HepG2 (cell line): ENCODE data around the gene PSKH1. TPM values are rescaled to one million over a fixed set of nuclear protein-coding genes. Genes with fewer than 3 reads are reported as not detected.

Experiments used
- EED ChIP-seq: sonication (generic); formaldehyde crosslinking; IDR thresholded peaks from 2 replicates; pipeline ENCODE4 v1.5.0; 2020; ENCODE audit warnings: mild to moderate bottlenecking, missing genetic modification reagents
- FIP1L1 ChIP-seq: fragments of 200-400 bp; formaldehyde crosslinking; IDR thresholded peaks from 2 replicates; pipeline ENCODE4 v1.6.1; 2018; ENCODE audit warnings: low read depth, mild to moderate bottlenecking, low read length, moderate library complexity, borderline replicate concordance; ENCODE audit not compliant: insufficient read depth
- FOXK2 ChIP-seq: fragments of 450-650 bp; IDR thresholded peaks from 2 replicates; pipeline ENCODE4 v1.6.1; 2016
- HMG20B ChIP-seq: conservative IDR thresholded peaks from 2 replicates; pipeline ENCODE4 v1.6.1; 2016; ENCODE audit warnings: missing genetic modification reagents, missing compliant biosample characterization
- IRF2 ChIP-seq: IDR thresholded peaks from 2 replicates; pipeline ENCODE4 v1.6.1; 2018; ENCODE audit warnings: missing genetic modification reagents, missing compliant biosample characterization
- MEIS1 ChIP-seq: sonication (generic); formaldehyde crosslinking; IDR thresholded peaks from 2 replicates; pipeline ENCODE4 v1.9.0; 2021; ENCODE audit warnings: mild to moderate bottlenecking, missing genetic modification reagents, moderate library complexity, borderline replicate concordance
- NR3C1 ChIP-seq: sonication (generic); formaldehyde crosslinking; IDR thresholded peaks from 2 replicates; pipeline ENCODE4 v1.4.0; 2020; ENCODE audit warnings: missing genetic modification reagents
- PLRG1 ChIP-seq: fragments of 450-650 bp; conservative IDR thresholded peaks from 2 replicates; pipeline ENCODE4 v1.6.1; 2016
- SALL2 ChIP-seq: sonication (generic); formaldehyde crosslinking; IDR thresholded peaks from 2 replicates; pipeline ENCODE4 v1.8.1; 2023; ENCODE audit warnings: mild to moderate bottlenecking, missing genetic modification reagents, inconsistent platforms
- SKI ChIP-seq: fragments of 450-650 bp; IDR thresholded peaks from one replicate; pipeline ENCODE4 v1.6.1; 2018; ENCODE audit warnings: mild to moderate bottlenecking; ENCODE audit not compliant: partially characterized antibody
- SMYD3 ChIP-seq: sonication (generic); formaldehyde crosslinking; IDR thresholded peaks from 2 replicates; pipeline ENCODE4 v1.8.1; 2023; ENCODE audit warnings: mild to moderate bottlenecking, missing genetic modification reagents
- SP4 ChIP-seq: sonication (generic); formaldehyde crosslinking; IDR thresholded peaks from 2 replicates; pipeline ENCODE4 v1.8.1; 2023; ENCODE audit warnings: mild to moderate bottlenecking, missing genetic modification reagents
- TAF1 ChIP-seq: sonication (generic); formaldehyde crosslinking; IDR thresholded peaks from 2 replicates; pipeline ENCODE4 v1.4.0; 2020; ENCODE audit warnings: missing genetic modification reagents
- TCF7L2 ChIP-seq: IDR thresholded peaks from 2 replicates; pipeline ENCODE4 v1.6.1; 2011; ENCODE audit warnings: mild to moderate bottlenecking, low read depth, low read length, moderate library complexity
- ZFAT ChIP-seq: sonication (generic); formaldehyde crosslinking; conservative IDR thresholded peaks from 2 replicates; pipeline ENCODE4 v1.8.1; 2023; ENCODE audit warnings: missing genetic modification reagents, inconsistent platforms
- ZNF207 ChIP-seq: fragments of 450-650 bp; IDR thresholded peaks from 2 replicates; pipeline ENCODE4 v1.6.1; 2016; ENCODE audit warnings: antibody characterized with exemption, borderline replicate concordance
- ZNF33A ChIP-seq: sonication (generic); formaldehyde crosslinking; IDR thresholded peaks from 2 replicates; pipeline ENCODE4 v1.5.1; 2020; ENCODE audit warnings: missing genetic modification reagents, mild to moderate bottlenecking, moderate library complexity, borderline replicate concordance
- ZNF563 ChIP-seq: sonication (generic); formaldehyde crosslinking; IDR thresholded peaks from 2 replicates; pipeline ENCODE4 v1.8.0; 2022; ENCODE audit warnings: mild to moderate bottlenecking, moderate library complexity, missing genetic modification reagents
- ZNF605 ChIP-seq: sonication (generic); formaldehyde crosslinking; IDR thresholded peaks from 2 replicates; pipeline ENCODE4 v1.8.0; 2022; ENCODE audit warnings: mild to moderate bottlenecking, missing genetic modification reagents
- ZNF619 ChIP-seq: sonication (generic); formaldehyde crosslinking; IDR thresholded peaks from 2 replicates; pipeline ENCODE4 v1.4.0; 2020; ENCODE audit warnings: mild to moderate bottlenecking, missing genetic modification reagents
- ZNF737 ChIP-seq: sonication (generic); formaldehyde crosslinking; IDR thresholded peaks from 2 replicates; pipeline ENCODE4 v1.5.0; 2020; ENCODE audit warnings: missing genetic modification reagents, mild to moderate bottlenecking, borderline replicate concordance
- polyA plus RNA-seq, 8 experiments: library from polyadenylated mRNA; depleted of rRNA in 3 of 8; stranded (reverse) in 7 of 8; unstranded in 1 of 8; fragments of >200 nt; fragmentation: Illumina TruSeq in 4 of 8; extraction: Trizol in 4 of 8; gene quantifications; 2 replicates each; pipeline versions ENCODE4 v1.2.1 to v1.2.3, GENCODE V29; 2011 to 2016; ENCODE audit warnings: low read depth in 4 of 8, missing spikeins in 1 of 8, mixed read lengths in 1 of 8; ENCODE audit not compliant: insufficient read depth in 1 of 8
- total RNA-seq, 5 experiments: library from RNA; depleted of rRNA; stranded (reverse); fragments of >200 nt; fragmentation: Illumina TruSeq; extraction: Trizol; gene quantifications; 2 replicates each; pipeline ENCODE4 v1.2.3, GENCODE V29; 2016; ENCODE audit warnings: low read depth in 1 of 5
- TF ChIP-seq, protein P1 (sequence below): sonication (generic); formaldehyde crosslinking; IDR thresholded peaks from 2 replicates; pipeline ENCODE4 v1.5.0; 2020; ENCODE audit warnings: mild to moderate bottlenecking, missing genetic modification reagents, borderline replicate concordance
- TF ChIP-seq, protein P2 (sequence below): sonication (generic); formaldehyde crosslinking; IDR thresholded peaks from 2 replicates; pipeline ENCODE4 v1.4.0; 2020; ENCODE audit warnings: missing genetic modification reagents
- TF ChIP-seq, protein P3 (sequence below): IDR thresholded peaks from 2 replicates; pipeline ENCODE4 v1.6.1; 2016; ENCODE audit warnings: low read depth, borderline replicate concordance
- TF ChIP-seq, protein P4 (sequence below): sonication (generic); formaldehyde crosslinking; IDR thresholded peaks from 2 replicates; pipeline ENCODE4 v1.4.0; 2020; ENCODE audit warnings: mild to moderate bottlenecking, missing genetic modification reagents

Gene PSKH1
- total and polyA plus RNA-seq, 2 of the 13 experiments (the other 11 are each of a cell fraction or from before 2014, with no cell fraction given) = 8.4 to 19.1 TPM

DNA sequence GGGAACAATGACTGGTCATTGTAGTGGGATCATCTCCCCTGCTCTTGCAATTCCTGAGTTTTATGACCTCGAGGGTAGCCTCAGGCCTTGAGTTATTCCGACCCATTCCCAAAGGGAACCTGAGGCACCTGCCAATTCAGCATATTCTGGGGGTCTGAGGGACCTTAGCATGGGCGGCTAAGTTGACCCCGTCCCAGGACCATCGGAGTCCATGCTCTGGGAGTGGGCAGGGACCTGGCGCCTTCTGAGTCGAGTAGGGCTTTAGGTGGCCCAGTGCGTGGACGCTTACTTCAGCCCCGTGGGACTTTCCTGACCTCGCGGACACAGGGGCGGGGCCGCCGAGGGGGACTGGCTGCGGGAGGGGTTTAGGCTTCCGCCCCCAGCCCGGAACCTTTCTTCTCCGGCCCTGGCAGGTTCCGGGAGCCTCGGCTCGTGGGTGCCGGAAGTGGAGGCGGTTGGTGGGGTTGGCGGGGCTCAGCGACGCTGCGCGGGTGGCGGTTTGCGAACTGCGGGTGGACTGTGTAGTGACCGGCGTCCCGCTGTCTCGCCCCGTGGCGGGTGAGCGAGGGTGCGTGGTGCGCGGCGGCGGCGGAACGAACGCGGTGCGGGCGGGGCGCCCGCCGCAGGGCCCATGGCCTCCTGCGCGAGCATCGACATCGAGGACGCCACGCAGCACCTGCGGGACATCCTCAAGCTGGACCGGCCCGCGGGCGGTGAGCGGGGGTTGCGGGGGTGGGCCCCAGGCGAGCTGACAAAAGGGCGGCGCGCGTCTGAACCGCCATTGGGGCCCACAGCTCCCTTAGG is 20.2 kb upstream of the PSKH1 start, which contains the start of gene EDC4 (continued):
- no peak for TF ChIP-seq PLRG1
- TF ChIP-seq ZNF619 (CRISPR knock-in tag) = peak; percentile 92; the same call in 1 of the 2 replicates
- TF ChIP-seq, protein P1, sequence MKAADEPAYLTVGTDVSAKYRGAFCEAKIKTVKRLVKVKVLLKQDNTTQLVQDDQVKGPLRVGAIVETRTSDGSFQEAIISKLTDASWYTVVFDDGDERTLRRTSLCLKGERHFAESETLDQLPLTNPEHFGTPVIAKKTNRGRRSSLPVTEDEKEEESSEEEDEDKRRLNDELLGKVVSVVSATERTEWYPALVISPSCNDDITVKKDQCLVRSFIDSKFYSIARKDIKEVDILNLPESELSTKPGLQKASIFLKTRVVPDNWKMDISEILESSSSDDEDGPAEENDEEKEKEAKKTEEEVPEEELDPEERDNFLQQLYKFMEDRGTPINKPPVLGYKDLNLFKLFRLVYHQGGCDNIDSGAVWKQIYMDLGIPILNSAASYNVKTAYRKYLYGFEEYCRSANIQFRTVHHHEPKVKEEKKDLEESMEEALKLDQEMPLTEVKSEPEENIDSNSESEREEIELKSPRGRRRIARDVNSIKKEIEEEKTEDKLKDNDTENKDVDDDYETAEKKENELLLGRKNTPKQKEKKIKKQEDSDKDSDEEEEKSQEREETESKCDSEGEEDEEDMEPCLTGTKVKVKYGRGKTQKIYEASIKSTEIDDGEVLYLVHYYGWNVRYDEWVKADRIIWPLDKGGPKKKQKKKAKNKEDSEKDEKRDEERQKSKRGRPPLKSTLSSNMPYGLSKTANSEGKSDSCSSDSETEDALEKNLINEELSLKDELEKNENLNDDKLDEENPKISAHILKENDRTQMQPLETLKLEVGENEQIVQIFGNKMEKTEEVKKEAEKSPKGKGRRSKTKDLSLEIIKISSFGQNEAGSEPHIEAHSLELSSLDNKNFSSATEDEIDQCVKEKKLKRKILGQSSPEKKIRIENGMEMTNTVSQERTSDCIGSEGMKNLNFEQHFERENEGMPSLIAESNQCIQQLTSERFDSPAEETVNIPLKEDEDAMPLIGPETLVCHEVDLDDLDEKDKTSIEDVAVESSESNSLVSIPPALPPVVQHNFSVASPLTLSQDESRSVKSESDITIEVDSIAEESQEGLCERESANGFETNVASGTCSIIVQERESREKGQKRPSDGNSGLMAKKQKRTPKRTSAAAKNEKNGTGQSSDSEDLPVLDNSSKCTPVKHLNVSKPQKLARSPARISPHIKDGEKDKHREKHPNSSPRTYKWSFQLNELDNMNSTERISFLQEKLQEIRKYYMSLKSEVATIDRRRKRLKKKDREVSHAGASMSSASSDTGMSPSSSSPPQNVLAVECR (CRISPR knock-in tag) = peak; percentile 99
- TF ChIP-seq, protein P2, sequence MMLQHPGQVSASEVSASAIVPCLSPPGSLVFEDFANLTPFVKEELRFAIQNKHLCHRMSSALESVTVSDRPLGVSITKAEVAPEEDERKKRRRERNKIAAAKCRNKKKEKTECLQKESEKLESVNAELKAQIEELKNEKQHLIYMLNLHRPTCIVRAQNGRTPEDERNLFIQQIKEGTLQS = peak; percentile 57; the same call in 1 of the 2 replicates
- TF ChIP-seq FOXK2 = no peak
- TF ChIP-seq IRF2 (CRISPR knock-in tag) = peak; percentile 95
- no peak for TF ChIP-seq ZNF737 (CRISPR knock-in tag)
- TF ChIP-seq TAF1 (CRISPR knock-in tag) = peak; percentile 86
- peak; percentile 89 for TF ChIP-seq SALL2 (CRISPR knock-in tag)
- TF ChIP-seq ZNF605 (CRISPR knock-in tag) = peak; percentile 84; the same call in 1 of the 2 replicates
- TF ChIP-seq EED (CRISPR knock-in tag) = peak; percentile 98
- no peak for TF ChIP-seq SKI
- no peak for TF ChIP-seq MEIS1
- TF ChIP-seq ZNF33A (CRISPR knock-in tag) = no peak
- peak; percentile 93 for TF ChIP-seq SP4 (CRISPR knock-in tag)
- no peak for TF ChIP-seq ZFAT (CRISPR knock-in tag)
- no peak; the same call in 1 of the 2 replicates for TF ChIP-seq NR3C1 (CRISPR knock-in tag)
- TF ChIP-seq ZNF563 (CRISPR knock-in tag) = peak; percentile 82; the same call in 1 of the 2 replicates
- TF ChIP-seq TCF7L2 = no peak
- TF ChIP-seq, protein P3, sequence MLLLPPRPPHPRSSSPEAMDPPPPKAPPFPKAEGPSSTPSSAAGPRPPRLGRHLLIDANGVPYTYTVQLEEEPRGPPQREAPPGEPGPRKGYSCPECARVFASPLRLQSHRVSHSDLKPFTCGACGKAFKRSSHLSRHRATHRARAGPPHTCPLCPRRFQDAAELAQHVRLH (CRISPR knock-in tag) = peak; percentile 91
- peak; percentile 43; the same call in 1 of the 2 replicates for TF ChIP-seq SMYD3 (CRISPR knock-in tag)
- TF ChIP-seq, protein P4, sequence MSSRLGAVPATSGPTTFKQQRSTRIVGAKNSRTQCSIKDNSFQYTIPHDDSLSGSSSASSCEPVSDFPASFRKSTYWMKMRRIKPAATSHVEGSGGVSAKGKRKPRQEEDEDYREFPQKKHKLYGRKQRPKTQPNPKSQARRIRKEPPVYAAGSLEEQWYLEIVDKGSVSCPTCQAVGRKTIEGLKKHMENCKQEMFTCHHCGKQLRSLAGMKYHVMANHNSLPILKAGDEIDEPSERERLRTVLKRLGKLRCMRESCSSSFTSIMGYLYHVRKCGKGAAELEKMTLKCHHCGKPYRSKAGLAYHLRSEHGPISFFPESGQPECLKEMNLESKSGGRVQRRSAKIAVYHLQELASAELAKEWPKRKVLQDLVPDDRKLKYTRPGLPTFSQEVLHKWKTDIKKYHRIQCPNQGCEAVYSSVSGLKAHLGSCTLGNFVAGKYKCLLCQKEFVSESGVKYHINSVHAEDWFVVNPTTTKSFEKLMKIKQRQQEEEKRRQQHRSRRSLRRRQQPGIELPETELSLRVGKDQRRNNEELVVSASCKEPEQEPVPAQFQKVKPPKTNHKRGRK (CRISPR knock-in tag) = 0 out of 2 replicates have a peak, but pooled peaks have one; percentile 26
- peak; percentile 94 for TF ChIP-seq FIP1L1
- no peak for TF ChIP-seq ZNF207
- peak; percentile 79 for TF ChIP-seq HMG20B (CRISPR knock-in tag)
